ENCODE data around the gene FRMD4A.

The FRMD4A gene

DNA sequence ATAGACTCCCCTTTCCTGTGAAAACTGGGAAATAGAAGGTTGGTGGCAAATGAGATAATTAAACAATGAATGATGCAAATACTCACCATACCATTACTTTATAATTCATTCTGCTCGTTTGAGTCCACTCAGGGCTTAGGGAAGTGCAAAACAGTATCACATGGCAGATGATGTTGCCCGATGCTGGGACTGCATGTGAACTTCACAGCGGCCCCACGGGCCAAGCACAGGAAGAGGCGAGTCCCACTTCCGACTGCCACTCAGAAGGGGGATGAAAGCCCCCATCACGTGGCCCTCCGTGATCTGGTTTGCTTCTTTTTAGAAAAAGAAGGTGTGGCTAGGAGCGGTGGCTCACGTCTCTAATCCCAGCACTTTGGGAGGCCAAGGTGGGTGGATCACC lies 672.5 kb downstream of the FRMD4A start:
- TF ChIP-seq, protein P1, sequence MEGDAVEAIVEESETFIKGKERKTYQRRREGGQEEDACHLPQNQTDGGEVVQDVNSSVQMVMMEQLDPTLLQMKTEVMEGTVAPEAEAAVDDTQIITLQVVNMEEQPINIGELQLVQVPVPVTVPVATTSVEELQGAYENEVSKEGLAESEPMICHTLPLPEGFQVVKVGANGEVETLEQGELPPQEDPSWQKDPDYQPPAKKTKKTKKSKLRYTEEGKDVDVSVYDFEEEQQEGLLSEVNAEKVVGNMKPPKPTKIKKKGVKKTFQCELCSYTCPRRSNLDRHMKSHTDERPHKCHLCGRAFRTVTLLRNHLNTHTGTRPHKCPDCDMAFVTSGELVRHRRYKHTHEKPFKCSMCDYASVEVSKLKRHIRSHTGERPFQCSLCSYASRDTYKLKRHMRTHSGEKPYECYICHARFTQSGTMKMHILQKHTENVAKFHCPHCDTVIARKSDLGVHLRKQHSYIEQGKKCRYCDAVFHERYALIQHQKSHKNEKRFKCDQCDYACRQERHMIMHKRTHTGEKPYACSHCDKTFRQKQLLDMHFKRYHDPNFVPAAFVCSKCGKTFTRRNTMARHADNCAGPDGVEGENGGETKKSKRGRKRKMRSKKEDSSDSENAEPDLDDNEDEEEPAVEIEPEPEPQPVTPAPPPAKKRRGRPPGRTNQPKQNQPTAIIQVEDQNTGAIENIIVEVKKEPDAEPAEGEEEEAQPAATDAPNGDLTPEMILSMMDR (IDR thresholded peaks at IDR 0.05): no peak
- no peak for TF ChIP-seq ZFX (IDR thresholded peaks at IDR 0.05; ENCODE audit: borderline replicate concordance)

DNA sequence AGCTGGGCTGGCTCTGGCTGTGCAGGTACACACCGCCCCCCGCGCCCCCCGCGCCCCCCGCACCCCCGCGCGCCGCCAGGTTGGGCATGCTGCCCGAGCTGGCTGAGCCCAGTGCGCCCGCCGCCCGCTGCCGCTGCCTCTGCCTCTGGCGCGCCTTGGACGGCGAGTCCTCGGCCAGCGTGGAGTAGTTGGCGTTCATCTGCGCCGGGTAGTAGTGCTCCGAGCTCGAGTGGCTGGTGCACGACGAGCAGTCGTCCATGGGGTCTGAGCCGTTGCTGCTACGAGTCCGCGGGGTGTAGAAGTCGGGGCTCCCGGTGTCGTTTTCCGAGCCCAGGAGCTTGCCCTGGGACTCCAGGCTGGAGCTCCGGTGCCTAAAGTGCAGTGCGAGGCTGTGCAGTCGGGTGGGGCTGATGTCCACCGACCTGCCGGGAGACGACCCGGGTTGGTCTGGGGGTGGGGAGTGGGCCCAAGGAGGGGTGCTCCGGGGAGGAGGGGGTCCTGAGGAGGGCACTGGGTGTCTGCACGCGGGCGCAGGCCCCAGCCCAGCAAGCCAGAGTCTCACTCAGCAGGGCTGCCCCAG lies 673.5 kb downstream of the FRMD4A start:
- no peak overlapping the region for H3K27ac ChIP-seq
- no peak for TF ChIP-seq ZFX (IDR thresholded peaks at IDR 0.05; ENCODE audit: borderline replicate concordance)
- TF ChIP-seq, protein P1 (IDR thresholded peaks at IDR 0.05): no peak

More for the DNA sequence above, 672.5 kb downstream of the FRMD4A start:
- H3K27ac ChIP-seq: no peak overlapping the region

DNA sequence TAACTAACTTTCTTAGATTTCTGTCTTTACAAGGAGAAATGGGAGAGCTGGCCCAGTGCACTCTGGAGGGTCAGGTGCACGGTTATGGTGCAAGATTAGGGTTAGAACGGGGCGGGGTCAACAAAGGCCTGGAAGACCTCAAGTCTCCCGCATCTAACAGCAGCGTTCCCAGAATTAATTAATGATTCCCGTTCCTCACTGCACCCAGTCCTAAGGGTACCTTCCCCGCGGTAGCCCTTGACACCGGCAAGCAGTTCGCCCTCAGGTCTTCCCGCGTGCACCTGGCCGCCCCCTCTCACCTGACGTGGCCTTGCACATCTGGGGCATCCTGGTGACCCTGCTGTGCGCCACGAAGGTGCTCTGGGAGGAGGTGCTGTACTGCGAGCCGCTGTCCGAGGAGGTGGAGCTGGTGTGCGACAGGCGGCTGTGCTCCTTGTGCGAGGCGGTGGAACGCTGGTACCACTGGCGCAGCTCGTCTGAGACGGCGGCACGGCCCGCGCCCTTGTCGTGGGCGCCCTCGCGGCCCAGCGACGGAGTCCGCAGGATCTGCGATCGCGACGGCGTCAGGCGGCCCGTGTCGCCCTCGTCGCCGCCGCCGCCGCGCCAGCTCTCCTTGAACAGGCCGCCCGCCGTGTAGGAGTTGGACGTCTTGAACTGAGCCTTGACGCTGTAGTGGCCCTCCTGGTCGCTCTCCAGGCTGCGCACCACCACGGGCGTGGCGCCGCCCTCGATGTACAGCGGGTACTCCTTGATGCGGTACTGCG lies 674.2 kb downstream of the FRMD4A start:
- no peak for TF ChIP-seq ZFX (IDR thresholded peaks at IDR 0.05; ENCODE audit: borderline replicate concordance)
- TF ChIP-seq, protein P1 (IDR thresholded peaks at IDR 0.05): no peak
- no peak overlapping the region for H3K27ac ChIP-seq

DNA sequence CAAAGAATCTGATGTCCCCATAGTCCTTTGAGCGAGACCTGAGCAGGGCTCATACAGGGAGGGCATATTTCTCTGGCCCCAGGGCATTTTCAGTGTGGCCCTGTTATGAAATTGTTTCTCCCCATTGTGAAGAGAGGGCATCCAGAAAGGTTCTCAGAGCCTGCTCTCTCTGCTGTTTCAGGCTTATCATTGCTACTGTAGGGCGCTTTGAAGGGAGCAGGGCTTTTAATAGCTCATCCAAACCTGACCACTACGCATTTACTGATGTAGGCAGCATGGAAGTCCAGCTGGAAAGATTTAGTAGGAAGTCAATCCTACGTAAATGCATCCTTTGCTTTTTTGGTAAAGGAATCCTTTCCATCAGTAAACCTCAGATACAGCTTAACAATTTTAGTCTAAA lies 675.9 kb downstream of the FRMD4A start:
- no peak overlapping the region for H3K27ac ChIP-seq
- TF ChIP-seq ZFX (IDR thresholded peaks at IDR 0.05; ENCODE audit: borderline replicate concordance): no peak
- TF ChIP-seq, protein P1 (IDR thresholded peaks at IDR 0.05): no peak

DNA sequence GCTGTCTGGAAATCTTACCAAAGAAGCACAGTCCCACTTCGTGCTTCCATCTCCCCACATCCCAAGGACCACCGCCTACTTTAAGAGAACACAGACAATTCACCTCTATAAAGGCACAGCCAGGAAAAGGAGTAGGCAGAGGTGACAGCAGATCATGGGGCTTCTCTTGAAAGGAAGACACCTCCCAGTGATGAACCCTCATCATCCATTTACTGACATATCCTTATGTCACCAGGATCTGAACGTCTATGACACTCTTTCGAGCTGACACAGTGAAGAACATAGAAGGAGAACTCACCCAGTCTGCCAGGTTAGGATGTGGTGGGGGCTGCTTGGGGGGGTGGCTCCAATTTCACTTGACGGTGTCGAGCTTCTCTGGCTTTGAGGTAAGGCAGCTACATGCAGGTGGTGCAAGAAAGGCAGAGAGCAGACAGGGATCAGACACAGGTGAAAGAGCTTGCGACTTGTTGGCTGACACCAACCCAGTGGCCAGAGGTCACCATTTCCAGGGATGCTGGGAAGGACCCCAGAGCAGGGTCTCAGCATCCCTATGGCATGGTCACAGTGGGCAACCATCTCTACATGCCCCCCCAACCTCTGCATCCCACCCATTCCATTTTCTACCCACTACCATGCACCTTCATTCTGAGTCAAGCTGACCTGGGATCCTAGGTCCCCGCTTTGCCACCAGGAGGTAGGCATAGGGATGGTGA lies 676.5 kb downstream of the FRMD4A start:
- H3K27ac ChIP-seq: no peak overlapping the region
- TF ChIP-seq, protein P1 (IDR thresholded peaks at IDR 0.05): no peak
- no peak for TF ChIP-seq ZFX (IDR thresholded peaks at IDR 0.05; ENCODE audit: borderline replicate concordance)

DNA sequence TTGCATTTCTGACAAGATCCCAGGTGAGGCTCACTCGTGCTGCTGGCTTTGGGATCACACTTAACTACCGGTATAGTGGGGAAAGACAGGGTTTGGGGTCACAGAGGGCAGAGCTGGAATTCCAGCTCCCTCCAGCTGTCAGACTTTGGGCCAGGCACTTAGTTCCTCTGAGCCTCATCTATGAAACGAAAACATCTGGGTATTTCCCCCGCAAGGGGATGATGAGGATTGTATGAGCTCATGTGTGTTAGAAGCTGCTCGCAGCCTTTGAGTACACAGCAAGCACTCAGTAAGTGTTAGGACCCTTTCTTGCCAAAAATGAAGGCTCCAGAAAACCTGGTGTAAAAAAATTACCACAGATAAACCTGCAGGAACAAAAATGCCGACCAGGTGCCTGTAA lies 677.9 kb downstream of the FRMD4A start:
- no peak for TF ChIP-seq ZFX (IDR thresholded peaks at IDR 0.05; ENCODE audit: borderline replicate concordance)
- TF ChIP-seq, protein P1 (IDR thresholded peaks at IDR 0.05): no peak
- no peak overlapping the region for H3K27ac ChIP-seq
